WTC11 (cell line): Measurements from ENCODE around the gene ARHGEF10L.

Source experiments
- AFF4 ChIP-seq: sonication (generic); formaldehyde crosslinking; IDR thresholded peaks from 2 replicates; pipeline ENCODE4 v1.8.1; 2023; ENCODE audit warnings: mild to moderate bottlenecking, missing genetic modification reagents, borderline replicate concordance
- CTCF ChIP-seq: fragments of 200-600 bp; IDR thresholded peaks from 2 replicates; pipeline ENCODE4 v1.8.0; 2022; ENCODE audit warnings: antibody characterized with exemption
- E2F1 ChIP-seq: sonication (generic); formaldehyde crosslinking; IDR thresholded peaks from 2 replicates; pipeline ENCODE4 v1.8.0; 2022; ENCODE audit warnings: mild to moderate bottlenecking, missing genetic modification reagents
- FOXJ3 ChIP-seq: sonication (generic); formaldehyde crosslinking; IDR thresholded peaks from 2 replicates; pipeline ENCODE4 v1.9.0; 2021; ENCODE audit warnings: missing genetic modification reagents, mild to moderate bottlenecking, borderline replicate concordance
- FOXP4 ChIP-seq: sonication (generic); formaldehyde crosslinking; IDR thresholded peaks from 2 replicates; pipeline ENCODE4 v1.8.0; 2022; ENCODE audit warnings: mild to moderate bottlenecking, missing genetic modification reagents
- GABPB1 ChIP-seq: sonication (generic); formaldehyde crosslinking; IDR thresholded peaks from 2 replicates; pipeline ENCODE4 v1.8.1; 2023; ENCODE audit warnings: mild to moderate bottlenecking, missing genetic modification reagents
- JUN ChIP-seq: sonication (generic); formaldehyde crosslinking; IDR thresholded peaks from 2 replicates; pipeline ENCODE4 v1.8.0; 2023; ENCODE audit warnings: mild to moderate bottlenecking, missing genetic modification reagents
- KAT7 ChIP-seq: sonication (generic); formaldehyde crosslinking; IDR thresholded peaks from 2 replicates; pipeline ENCODE4 v1.8.1; 2023; ENCODE audit warnings: missing genetic modification reagents, mild to moderate bottlenecking, borderline replicate concordance
- NR3C1 ChIP-seq: sonication (generic); formaldehyde crosslinking; conservative IDR thresholded peaks from 2 replicates; pipeline ENCODE4 v1.8.1; 2023; ENCODE audit warnings: low read depth, mild to moderate bottlenecking, missing genetic modification reagents
- PREB ChIP-seq: sonication (generic); formaldehyde crosslinking; IDR thresholded peaks from 2 replicates; pipeline ENCODE4 v1.8.1; 2022; ENCODE audit warnings: mild to moderate bottlenecking, missing genetic modification reagents, moderate library complexity, borderline replicate concordance
- USF2 ChIP-seq: sonication (generic); formaldehyde crosslinking; IDR thresholded peaks from 2 replicates; pipeline ENCODE4 v1.8.1; 2023; ENCODE audit warnings: mild to moderate bottlenecking, missing genetic modification reagents, moderate library complexity
- ZNF281 ChIP-seq: sonication (generic); formaldehyde crosslinking; IDR thresholded peaks from 2 replicates; pipeline ENCODE4 v1.8.0; 2023; ENCODE audit warnings: mild to moderate bottlenecking, missing genetic modification reagents
- ZNF423 ChIP-seq: fragments of 250-450 bp; sonication (Bioruptor Pico); IDR thresholded peaks from 2 replicates; pipeline ENCODE4 v2.1.2; 2022; ENCODE audit warnings: mild to moderate bottlenecking, moderate library complexity

- no peak for TF ChIP-seq CTCF
- TF ChIP-seq AFF4 (CRISPR knock-in tag) = no peak
- TF ChIP-seq USF2 (CRISPR knock-in tag) = no peak
- TF ChIP-seq FOXP4 (CRISPR knock-in tag) = no peak
- TF ChIP-seq E2F1 (CRISPR knock-in tag) = no peak
- TF ChIP-seq KAT7 = no peak
- TF ChIP-seq NR3C1 (CRISPR knock-in tag) = no peak
- TF ChIP-seq PREB = no peak
- no peak for TF ChIP-seq JUN (CRISPR knock-in tag)
- no peak for TF ChIP-seq ZNF423 (CRISPR knock-in tag)
- TF ChIP-seq GABPB1 (CRISPR knock-in tag) = no peak
- TF ChIP-seq ZNF281 = no peak
- TF ChIP-seq FOXJ3 (CRISPR knock-in tag) = no peak
Observed at GRCh38 chr1:17655922-17656321, 116.4 kb downstream of the ARHGEF10L start.
